ENCODE measurements around the gene FXYD1. TPM values are rescaled to one million over a fixed set of nuclear protein-coding genes. Genes with fewer than 3 reads are reported as not detected.

The FXYD1 gene
- total RNA-seq, 1 donor from 2014 or later = not detected

GRCh38 chr19:35176181-35176570 lies 37.6 kb downstream of the FXYD1 start:
- Mint-ChIP-seq H3K4me1 (peaks cover 4% of the 10 kb centered on the region), H3K27ac (no peak overlapping the region), H3K36me3 (no peaks in the 10 kb centered on the region), H3K4me3 (no peak overlapping the region), H3K9me3 (peaks cover 14% of the 10 kb centered on the region), H3K27me3 (ENCODE audit: insufficient read depth, low read depth) (peaks cover 4% of the 10 kb centered on the region)
- no peaks in the 10 kb centered on the region for H3F3A ChIP-seq (ENCODE audit: low read depth)
- no peak for DNase-seq (ENCODE audit: low spot score)
- no peak overlapping the region for H3K4me2 ChIP-seq
- no peaks in the 10 kb centered on the region for H3K79me2 ChIP-seq (ENCODE audit: low read depth)
- no peak overlapping the region for H3K4me3 ChIP-seq
- H3K27me3 ChIP-seq = no peaks in the 10 kb centered on the region
- TF ChIP-seq EZH2phosphoT487 (IDR thresholded peaks at IDR 0.05) = no peak
- TF ChIP-seq EZH2 (IDR thresholded peaks at IDR 0.05) = no peak
- TF ChIP-seq, protein P1, sequence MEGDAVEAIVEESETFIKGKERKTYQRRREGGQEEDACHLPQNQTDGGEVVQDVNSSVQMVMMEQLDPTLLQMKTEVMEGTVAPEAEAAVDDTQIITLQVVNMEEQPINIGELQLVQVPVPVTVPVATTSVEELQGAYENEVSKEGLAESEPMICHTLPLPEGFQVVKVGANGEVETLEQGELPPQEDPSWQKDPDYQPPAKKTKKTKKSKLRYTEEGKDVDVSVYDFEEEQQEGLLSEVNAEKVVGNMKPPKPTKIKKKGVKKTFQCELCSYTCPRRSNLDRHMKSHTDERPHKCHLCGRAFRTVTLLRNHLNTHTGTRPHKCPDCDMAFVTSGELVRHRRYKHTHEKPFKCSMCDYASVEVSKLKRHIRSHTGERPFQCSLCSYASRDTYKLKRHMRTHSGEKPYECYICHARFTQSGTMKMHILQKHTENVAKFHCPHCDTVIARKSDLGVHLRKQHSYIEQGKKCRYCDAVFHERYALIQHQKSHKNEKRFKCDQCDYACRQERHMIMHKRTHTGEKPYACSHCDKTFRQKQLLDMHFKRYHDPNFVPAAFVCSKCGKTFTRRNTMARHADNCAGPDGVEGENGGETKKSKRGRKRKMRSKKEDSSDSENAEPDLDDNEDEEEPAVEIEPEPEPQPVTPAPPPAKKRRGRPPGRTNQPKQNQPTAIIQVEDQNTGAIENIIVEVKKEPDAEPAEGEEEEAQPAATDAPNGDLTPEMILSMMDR (IDR thresholded peaks at IDR 0.05) = no peak
- H4K20me1 ChIP-seq (ENCODE audit: low read depth) = no peaks in the 10 kb centered on the region
- no peaks in the 10 kb centered on the region for H3K4me1 ChIP-seq
- no peaks in the 10 kb centered on the region for H3K36me3 ChIP-seq
- H3K9ac ChIP-seq = no peak overlapping the region
- H2AFZ ChIP-seq (replicated peaks) = no peak overlapping the region
- H3K9me3 ChIP-seq (ENCODE audit: low read depth) = no peaks in the 10 kb centered on the region
- no peak overlapping the region for H3K27ac ChIP-seq

GRCh38 chr19:35177377-35178274 lies 39.0 kb downstream of the FXYD1 start:
- no peaks in the 10 kb centered on the region for H3F3A ChIP-seq (ENCODE audit: low read depth)
- no peak overlapping the region for H3K4me3 ChIP-seq
- Mint-ChIP-seq H3K9me3 (peaks cover 14% of the 10 kb centered on the region), H3K4me1 (peaks cover 4% of the 10 kb centered on the region), H3K4me3 (no peak overlapping the region), H3K36me3 (no peaks in the 10 kb centered on the region), H3K27ac (no peak overlapping the region), H3K27me3 (ENCODE audit: insufficient read depth, low read depth) (peaks cover 7% of the 10 kb centered on the region)
- no peaks in the 10 kb centered on the region for H3K36me3 ChIP-seq
- H3K79me2 ChIP-seq (ENCODE audit: low read depth) = no peaks in the 10 kb centered on the region
- no peaks in the 10 kb centered on the region for H3K9me3 ChIP-seq (ENCODE audit: low read depth)
- H3K9ac ChIP-seq = no peak overlapping the region
- H3K4me1 ChIP-seq = no peaks in the 10 kb centered on the region
- H2AFZ ChIP-seq (replicated peaks) = no peak overlapping the region
- no peaks in the 10 kb centered on the region for H4K20me1 ChIP-seq (ENCODE audit: low read depth)
- DNase-seq (ENCODE audit: low spot score) = no peak
- H3K27me3 ChIP-seq = no peaks in the 10 kb centered on the region
- no peak overlapping the region for H3K27ac ChIP-seq
- TF ChIP-seq EZH2 (IDR thresholded peaks at IDR 0.05) (no peak), EZH2phosphoT487 (IDR thresholded peaks at IDR 0.05) (no peak)
- TF ChIP-seq, protein P1 (IDR thresholded peaks at IDR 0.05) = no peak
- H3K4me2 ChIP-seq = no peak overlapping the region

DNA sequence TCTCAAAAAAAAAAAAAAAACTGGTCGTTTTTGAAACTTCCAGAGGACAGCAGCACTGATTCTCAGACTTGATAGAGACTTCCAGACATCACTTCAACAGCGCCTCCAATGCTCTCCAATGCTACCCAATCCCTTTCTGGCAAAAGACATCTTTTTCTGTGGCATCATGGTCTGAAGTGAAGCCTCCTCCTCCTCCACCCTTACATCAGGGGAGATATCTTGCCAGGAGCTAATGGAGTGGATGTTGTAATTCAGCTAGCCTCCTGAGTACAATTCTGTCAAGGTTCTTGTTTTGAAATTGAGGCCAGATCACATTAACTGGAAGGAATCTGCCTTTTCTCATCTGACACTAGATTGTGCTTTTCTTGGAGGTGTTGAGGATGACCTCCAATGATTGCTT lies 40.1 kb downstream of the FXYD1 start:
- Histone ChIP-seq H4K20me1 (ENCODE audit: low read depth) (no peaks in the 10 kb centered on the region), H3K36me3 (no peaks in the 10 kb centered on the region), H3K79me2 (ENCODE audit: low read depth) (no peaks in the 10 kb centered on the region), H3K4me3 (no peak overlapping the region), H3K4me2 (no peak overlapping the region), H3K4me1 (no peaks in the 10 kb centered on the region), H3F3A (ENCODE audit: low read depth) (no peaks in the 10 kb centered on the region), H3K27me3 (no peaks in the 10 kb centered on the region), H2AFZ (replicated peaks) (no peak overlapping the region), H3K9me3 (ENCODE audit: low read depth) (no peaks in the 10 kb centered on the region), H3K27ac (no peak overlapping the region), H3K9ac (no peak overlapping the region)
- no peak overlapping the region for H3K4me3 Mint-ChIP-seq
- H3K4me1 Mint-ChIP-seq = peaks cover 4% of the 10 kb centered on the region
- no peak for DNase-seq (ENCODE audit: low spot score)
- no peaks in the 10 kb centered on the region for H3K36me3 Mint-ChIP-seq
- H3K27ac Mint-ChIP-seq = no peak overlapping the region
- H3K27me3 Mint-ChIP-seq (ENCODE audit: insufficient read depth, low read depth) = peaks cover 8% of the 10 kb centered on the region
- TF ChIP-seq EZH2 (IDR thresholded peaks at IDR 0.05) = no peak
- no peak for TF ChIP-seq EZH2phosphoT487 (IDR thresholded peaks at IDR 0.05)
- TF ChIP-seq, protein P1 (IDR thresholded peaks at IDR 0.05) = no peak
- H3K9me3 Mint-ChIP-seq = peaks cover 15% of the 10 kb centered on the region

Measured in neural progenitor cell (in vitro differentiated cells).